Parathyroid adenoma (tissue), 2 donors: ENCODE measurements around the gene PPIC.
A peak's percentile ranks its signal among the peaks of the same experiment; 100 is the strongest.

Source experiments
- H2AFZ ChIP-seq: fragments of 300-600 bp; sonication (generic); one replicate; pipeline ENCODE4 v1.7.0; 2017; ENCODE audit warnings: antibody characterized with exemption, mild to moderate bottlenecking
- H3K27ac ChIP-seq: fragments of 300-600 bp; sonication (generic); one replicate; pipeline ENCODE4 v1.7.0; 2017
- H3K27me3 ChIP-seq: fragments of 300-600 bp; sonication (generic); one replicate; pipeline ENCODE4 v1.7.0; 2017; ENCODE audit warnings: low read length; ENCODE audit not compliant: control insufficient read depth, insufficient read depth
- H3K36me3 ChIP-seq: fragments of 300-600 bp; sonication (generic); one replicate; pipeline ENCODE4 v1.7.0; 2017; ENCODE audit warnings: low read length; ENCODE audit not compliant: control insufficient read depth, insufficient read depth
- H3K4me1 ChIP-seq: fragments of 300-600 bp; sonication (generic); one replicate; pipeline ENCODE4 v1.7.0; 2017; ENCODE audit warnings: control low read depth
- H3K4me2 ChIP-seq: fragments of 300-600 bp; sonication (generic); one replicate; pipeline ENCODE4 v1.7.0; 2017; ENCODE audit warnings: low read length
- H3K4me3 ChIP-seq: fragments of 300-600 bp; sonication (generic); one replicate; pipeline ENCODE4 v1.7.0; 2017; ENCODE audit warnings: low read depth, low read length
- H3K79me2 ChIP-seq: fragments of 300-600 bp; sonication (generic); one replicate; pipeline ENCODE4 v1.7.0; 2017; ENCODE audit warnings: control low read depth
- H3K9ac ChIP-seq: fragments of 300-600 bp; sonication (generic); one replicate; pipeline ENCODE4 v1.7.0; 2017; ENCODE audit warnings: mild to moderate bottlenecking
- H3K9me3 ChIP-seq: fragments of 300-600 bp; sonication (generic); one replicate; pipeline ENCODE4 v1.7.0; 2017; ENCODE audit warnings: low read length; ENCODE audit not compliant: control insufficient read depth
- CTCF ChIP-seq: fragments of 300-600 bp; sonication (generic); IDR thresholded peaks from one replicate; pipeline ENCODE4 v1.7.0; 2017; ENCODE audit warnings: antibody characterized with exemption, mild to moderate bottlenecking
- donor health status: primary hyperparathyroidism.

PPIC gene

GRCh38 chr5:123000731-123001130, 35.8 kb downstream of the PPIC start:
- no peak overlapping the region for H3K4me3 ChIP-seq
- H3K27me3 ChIP-seq = no peaks in the 10 kb centered on the region

GRCh38 chr5:122999947-123000563, 36.5 kb downstream of the PPIC start:
- TF ChIP-seq CTCF = peak; percentile 37
- Histone ChIP-seq H3K9ac (no peak overlapping the region), H3K79me2 (no peaks in the 10 kb centered on the region), H3K4me3 (no peak overlapping the region), H2AFZ (no peak overlapping the region), H3K4me2 (no peak overlapping the region), H3K27me3 (no peaks in the 10 kb centered on the region), H3K27ac (no peak overlapping the region), H3K36me3 (no peaks in the 10 kb centered on the region), H3K4me1 (no peaks in the 10 kb centered on the region), H3K9me3 (no peaks in the 10 kb centered on the region)

More at GRCh38 chr5:123000731-123001130, 35.8 kb downstream of the PPIC start:
- no peaks in the 10 kb centered on the region for H3K79me2 ChIP-seq
- no peak for TF ChIP-seq CTCF
- no peaks in the 10 kb centered on the region for H3K36me3 ChIP-seq
- H2AFZ ChIP-seq = no peak overlapping the region
- no peaks in the 10 kb centered on the region for H3K4me1 ChIP-seq
- no peak overlapping the region for H3K27ac ChIP-seq
- H3K9me3 ChIP-seq = no peaks in the 10 kb centered on the region
- H3K4me2 ChIP-seq = no peak overlapping the region
- no peak overlapping the region for H3K9ac ChIP-seq

- H2AFZ ChIP-seq = no peak overlapping the region
- H3K4me3 ChIP-seq = no peak overlapping the region
- no peaks in the 10 kb centered on the region for H3K4me1 ChIP-seq
- no peaks in the 10 kb centered on the region for H3K79me2 ChIP-seq
- no peak for TF ChIP-seq CTCF
- H3K9ac ChIP-seq = no peak overlapping the region
- no peak overlapping the region for H3K27ac ChIP-seq
- no peaks in the 10 kb centered on the region for H3K27me3 ChIP-seq
- no peaks in the 10 kb centered on the region for H3K36me3 ChIP-seq
- H3K4me2 ChIP-seq = no peak overlapping the region
- H3K9me3 ChIP-seq = no peaks in the 10 kb centered on the region
These were observed 39.2 kb downstream of the PPIC start for GRCh38 chr5:122997294-122997693.

GRCh38 chr5:122996091-122996490, 40.4 kb downstream of the PPIC start:
- no peak overlapping the region for H3K4me2 ChIP-seq
- no peak overlapping the region for H3K27ac ChIP-seq
- H3K4me3 ChIP-seq = no peak overlapping the region
- H3K27me3 ChIP-seq = no peaks in the 10 kb centered on the region
- no peaks in the 10 kb centered on the region for H3K9me3 ChIP-seq
- TF ChIP-seq CTCF = no peak
- H2AFZ ChIP-seq = no peak overlapping the region
- no peaks in the 10 kb centered on the region for H3K36me3 ChIP-seq
- H3K9ac ChIP-seq = no peak overlapping the region
- H3K79me2 ChIP-seq = no peaks in the 10 kb centered on the region
- H3K4me1 ChIP-seq = no peaks in the 10 kb centered on the region

- H3K27ac ChIP-seq = no peak overlapping the region
- H3K79me2 ChIP-seq = no peaks in the 10 kb centered on the region
- no peak overlapping the region for H3K4me2 ChIP-seq
- no peak overlapping the region for H2AFZ ChIP-seq
- H3K4me1 ChIP-seq = no peaks in the 10 kb centered on the region
- TF ChIP-seq CTCF = no peak
- no peak overlapping the region for H3K4me3 ChIP-seq
- no peaks in the 10 kb centered on the region for H3K36me3 ChIP-seq
- no peaks in the 10 kb centered on the region for H3K9me3 ChIP-seq
- no peaks in the 10 kb centered on the region for H3K27me3 ChIP-seq
- no peak overlapping the region for H3K9ac ChIP-seq
These were observed 50.4 kb downstream of the PPIC start for GRCh38 chr5:122985954-122986721.
